GM19372 (cell line): ENCODE results near the gene ZNF606.

Source experiments
- ATAC-seq: cut with Tn5 transposase; IDR thresholded peaks from one replicate; pipeline ENCODE4 v1.9.1; 2021; ENCODE audit warnings: mild to moderate bottlenecking, low read depth, moderate library complexity; ENCODE audit not compliant: unreplicated experiment

ZNF606 gene

DNA sequence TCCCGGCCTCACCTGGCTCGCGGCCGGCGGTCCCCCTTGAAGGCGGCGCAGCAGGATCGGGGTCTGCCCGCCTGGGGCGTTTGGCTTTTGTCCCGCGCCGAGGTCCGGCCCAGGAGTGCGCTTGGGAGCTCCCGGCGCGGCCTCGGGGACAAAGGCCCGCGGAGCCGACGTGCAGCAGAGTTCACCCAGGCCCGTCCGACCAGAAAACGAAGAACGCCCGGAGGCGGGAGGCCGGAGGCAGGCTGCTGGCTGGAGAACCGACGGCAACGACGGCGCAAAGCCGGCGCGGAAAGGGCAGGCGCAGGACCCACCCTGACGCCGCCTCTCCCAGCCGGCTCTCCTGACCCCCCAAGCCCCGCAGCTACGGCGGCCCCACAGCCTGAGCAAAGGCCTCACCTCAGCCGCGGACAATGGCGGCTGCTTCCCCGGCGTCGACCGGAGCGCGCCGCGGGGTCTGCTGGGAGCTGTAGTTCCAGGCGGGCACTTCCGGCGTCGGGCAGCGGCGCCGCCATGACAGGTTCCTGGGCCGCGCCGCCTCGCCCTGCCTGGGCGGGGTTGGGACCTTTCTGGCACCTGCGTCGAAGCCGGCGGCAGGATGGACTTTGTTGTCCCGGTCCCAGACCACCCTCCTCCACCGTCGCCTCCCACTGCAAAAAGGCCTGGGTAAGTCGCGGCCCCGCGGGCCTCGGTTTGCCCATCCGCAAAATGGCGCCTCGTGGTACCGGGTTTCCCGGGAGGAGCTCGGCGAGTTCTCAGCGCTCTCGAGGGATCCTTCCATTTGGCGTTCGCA lies at the start of gene ZNF606:
TSS of gene ZNF606 (minus strand) at position 437 of the 790 bp plus-strand sequence. CDS start 1,501 bp downstream, outside the sequence.
- ATAC-seq = peak; percentile 88

DNA sequence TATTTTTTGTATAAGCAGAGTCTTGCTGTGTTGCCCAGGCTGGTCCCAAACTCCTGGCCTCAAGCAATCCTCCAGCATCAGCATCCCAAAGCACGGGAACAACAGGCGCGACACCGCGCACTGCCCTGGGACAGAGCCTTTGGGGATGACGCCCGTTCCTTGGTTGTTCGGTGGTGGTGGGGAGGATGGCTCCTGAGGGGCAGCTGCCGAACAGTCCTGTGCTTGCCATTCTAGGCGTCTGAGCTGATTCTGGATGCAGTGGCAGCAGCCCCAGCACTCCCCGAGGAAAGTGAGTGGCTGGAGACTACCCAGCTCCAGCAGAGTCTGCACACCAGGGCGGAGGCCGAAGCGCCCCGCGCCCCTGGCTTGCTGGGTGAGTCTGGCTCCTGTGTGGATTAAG lies 49.6 kb upstream of the ZNF606 start:
- no peak for ATAC-seq

DNA sequence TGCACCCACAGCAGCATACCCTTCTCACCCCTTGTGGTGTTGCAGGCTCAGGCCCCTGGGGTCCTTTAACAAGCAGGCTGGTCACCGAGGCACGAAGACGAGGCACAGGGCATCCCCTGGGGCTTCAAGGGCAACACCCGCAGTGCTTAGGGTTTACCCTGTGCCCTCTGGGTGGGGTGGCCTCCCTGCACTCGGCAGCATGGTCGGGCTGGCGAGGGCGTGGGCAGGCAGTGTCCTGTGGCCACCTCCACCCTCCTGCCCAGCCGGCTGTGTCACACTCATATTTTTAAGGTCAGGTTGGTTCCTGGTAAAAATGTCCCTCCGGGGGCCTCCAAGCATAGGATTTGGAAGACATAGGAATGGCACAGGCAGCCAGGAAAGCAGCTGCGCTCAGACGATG lies 45.1 kb upstream of the ZNF606 start:
- no peak for ATAC-seq

DNA sequence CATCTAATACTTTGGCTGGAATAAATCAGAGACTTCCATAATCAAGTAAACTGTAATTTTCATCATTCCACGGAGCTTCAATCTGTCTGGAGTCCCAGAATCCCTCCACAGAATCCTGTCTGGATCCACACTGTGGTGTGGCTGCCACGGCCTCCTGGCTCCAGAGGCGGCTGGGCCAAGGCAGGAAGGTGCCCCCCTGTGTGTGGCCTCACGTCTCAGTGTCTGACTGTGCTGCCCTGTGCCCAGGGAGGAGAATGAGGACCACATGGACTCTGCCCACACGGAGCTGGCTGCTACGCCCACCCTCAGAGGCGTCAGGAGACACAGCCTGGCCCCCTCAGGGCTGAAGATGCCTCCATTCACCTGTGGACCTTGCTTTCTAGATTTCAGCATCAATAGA lies 44.2 kb upstream of the ZNF606 start:
- ATAC-seq = no peak

DNA sequence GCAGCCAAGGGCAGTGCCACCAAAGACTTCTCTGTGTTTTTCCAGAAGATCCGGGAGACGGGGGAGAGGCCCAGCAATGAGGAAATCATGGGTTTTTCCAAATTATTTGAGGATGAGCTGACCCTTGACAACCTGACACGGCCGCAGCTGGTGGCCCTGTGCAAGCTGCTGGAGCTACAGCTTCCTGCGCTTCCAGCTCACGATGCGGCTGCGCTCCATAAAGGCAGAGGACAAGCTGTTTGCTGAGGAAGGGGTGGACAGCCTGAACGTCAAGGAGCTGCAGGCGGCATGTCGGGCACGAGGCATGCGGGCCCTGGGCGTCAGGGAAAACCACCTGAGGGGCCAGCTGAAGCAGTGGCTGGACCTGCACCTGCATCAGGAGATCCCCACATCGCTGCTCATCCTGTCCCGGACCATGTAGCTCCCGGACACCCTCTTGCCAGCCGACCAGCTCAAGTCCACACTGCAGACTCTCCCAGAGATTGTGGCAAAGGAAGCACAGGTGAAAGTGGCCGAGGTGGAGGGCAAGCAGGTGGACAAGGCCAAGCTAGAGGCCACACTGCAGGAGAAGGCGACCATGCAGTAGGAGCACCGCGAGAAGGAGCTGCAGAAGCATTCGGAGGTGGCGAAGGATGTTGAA lies 42.9 kb upstream of the ZNF606 start:
- no peak for ATAC-seq

DNA sequence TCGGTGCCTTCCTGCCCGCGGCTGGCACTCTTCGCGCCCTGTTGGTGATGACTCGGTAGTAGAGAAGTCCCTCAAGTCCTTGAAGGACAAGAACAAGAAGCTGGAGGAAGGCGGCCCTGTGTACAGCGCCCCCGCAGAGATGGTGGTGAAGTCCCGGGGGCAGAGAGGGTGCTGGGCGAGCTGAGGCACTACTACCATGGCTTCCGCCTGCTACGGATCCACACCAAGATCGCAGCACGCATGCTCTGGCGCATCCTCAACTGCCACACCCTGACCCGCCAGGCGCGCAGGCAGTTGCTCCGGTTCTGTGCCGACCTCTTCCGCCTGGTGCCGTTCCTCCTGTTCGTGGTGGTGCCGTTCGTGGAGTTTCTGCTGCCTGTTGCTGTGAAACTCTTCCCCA lies 42.3 kb upstream of the ZNF606 start:
- ATAC-seq = no peak

DNA sequence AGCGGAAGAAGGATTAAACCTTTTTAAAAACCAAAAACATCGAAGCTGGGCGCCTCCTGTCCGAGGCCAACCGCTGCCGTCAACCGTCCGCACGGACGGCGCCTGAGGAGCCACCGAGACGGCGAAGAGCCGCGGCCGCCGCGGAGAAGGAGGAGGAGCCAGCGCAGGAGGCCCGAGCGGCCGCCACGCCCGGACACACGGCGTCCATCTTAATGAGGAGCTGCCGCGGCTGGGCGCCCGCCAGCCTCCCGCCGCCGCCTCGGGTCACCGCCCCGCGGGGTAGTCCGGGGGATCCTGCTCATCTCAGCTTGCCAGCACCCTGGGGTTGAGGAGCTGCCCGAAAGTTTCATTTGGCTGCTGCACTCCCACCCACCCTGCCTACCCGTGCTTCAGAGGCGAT lies 41.8 kb upstream of the ZNF606 start:
- ATAC-seq = no peak

DNA sequence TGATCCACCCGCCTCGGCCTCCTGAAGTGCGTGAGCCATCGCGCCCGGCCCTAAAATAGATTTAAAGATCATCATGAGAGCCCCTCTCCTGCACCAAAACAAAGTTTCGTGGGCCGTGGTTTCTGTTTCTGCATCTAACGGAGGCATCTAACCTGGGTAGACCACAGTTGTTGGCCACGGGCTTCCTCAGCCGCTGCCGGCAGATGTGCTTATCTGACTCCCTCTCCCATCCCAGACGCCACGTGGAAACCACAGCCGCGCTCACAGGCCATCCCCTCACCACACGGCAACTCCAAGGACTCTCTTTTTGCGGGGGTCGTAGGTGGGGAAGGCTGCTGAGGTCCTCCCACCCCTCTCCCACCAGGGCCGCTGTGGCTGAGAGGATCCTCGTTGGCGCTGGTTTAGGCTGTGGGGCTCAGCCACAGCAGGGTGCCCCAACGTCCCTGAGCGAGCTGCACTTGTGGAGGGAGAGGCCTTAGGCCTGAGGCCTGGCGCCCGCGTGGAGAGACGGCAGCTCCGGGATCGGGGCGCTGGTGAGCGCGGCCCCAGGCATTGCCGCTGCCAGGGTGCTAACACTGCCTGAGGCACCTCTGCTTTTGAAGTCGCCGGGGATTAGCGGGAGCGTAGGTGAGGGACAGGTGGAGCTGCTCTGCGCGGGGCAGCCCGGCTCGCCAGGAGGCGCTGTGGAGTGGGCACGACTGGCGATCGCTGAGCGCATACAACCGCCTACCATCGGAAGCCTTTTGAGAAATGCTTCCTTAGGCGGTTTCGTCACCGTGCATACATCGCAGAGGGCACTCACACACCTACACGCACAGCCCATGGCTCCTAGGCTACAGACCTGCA lies 40.1 kb upstream of the ZNF606 start:
- no peak for ATAC-seq

DNA sequence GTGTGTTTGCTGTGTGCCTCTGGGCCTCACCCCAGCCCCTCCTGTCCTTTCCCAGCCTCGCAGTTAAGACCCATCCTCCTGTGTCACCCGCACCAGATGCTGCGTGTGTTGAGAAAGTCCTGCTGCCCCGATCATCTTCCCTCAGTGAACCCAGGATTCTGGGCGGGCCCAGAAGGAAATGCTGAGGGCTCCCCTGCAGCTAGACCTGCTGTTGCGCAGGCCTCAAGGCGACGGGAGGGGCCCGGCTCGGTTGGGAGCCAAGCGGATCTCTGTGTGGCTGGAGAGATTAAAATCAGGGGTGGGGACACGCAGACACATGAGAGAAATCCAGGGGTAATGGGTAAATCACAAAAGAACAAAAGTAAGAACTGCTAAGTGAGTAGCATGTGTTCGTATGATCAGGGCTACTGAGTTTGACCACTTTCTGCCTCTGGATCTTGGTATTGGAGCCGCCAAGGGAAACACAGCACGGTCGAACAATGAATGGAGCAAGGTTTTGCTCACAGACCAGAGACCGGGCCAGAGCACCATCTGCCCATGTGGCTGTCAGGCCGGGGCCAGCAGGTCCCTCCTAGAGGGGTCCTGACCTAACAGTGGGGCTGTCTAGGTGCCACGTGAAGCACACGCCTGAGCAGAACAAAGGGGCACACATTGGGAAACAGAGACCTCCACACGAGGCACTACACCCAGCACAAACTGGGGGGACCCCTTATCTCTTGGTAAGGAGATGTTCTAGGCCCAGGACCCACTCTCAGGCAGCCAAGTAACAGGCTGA lies 38.3 kb upstream of the ZNF606 start:
- no peak for ATAC-seq

DNA sequence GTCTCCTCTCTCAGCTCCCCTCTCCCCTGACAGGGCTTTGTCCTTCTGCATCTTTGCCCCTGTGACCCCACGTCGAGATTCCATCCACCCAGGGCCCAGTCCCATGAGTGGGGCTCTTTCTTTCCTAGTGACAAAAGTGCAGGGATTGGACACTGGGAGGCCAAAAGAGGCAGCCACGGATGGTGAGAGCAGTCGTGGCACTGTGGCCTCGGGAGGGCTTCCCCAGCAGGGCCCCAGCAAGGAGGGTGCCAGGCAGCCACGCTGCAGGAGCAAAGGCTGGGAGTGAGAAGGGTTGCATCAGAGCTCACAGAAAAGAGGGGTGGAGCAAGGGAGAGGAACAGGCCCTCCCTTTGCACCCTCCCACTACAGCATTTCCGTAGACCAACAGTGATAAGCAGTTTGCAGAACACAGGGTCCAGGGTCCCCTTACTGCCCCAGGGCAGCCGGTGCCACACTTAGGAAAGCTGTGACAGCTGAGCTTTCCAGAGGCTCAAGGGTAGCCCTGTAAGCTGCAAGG lies 36.1 kb upstream of the ZNF606 start:
- no peak for ATAC-seq

DNA sequence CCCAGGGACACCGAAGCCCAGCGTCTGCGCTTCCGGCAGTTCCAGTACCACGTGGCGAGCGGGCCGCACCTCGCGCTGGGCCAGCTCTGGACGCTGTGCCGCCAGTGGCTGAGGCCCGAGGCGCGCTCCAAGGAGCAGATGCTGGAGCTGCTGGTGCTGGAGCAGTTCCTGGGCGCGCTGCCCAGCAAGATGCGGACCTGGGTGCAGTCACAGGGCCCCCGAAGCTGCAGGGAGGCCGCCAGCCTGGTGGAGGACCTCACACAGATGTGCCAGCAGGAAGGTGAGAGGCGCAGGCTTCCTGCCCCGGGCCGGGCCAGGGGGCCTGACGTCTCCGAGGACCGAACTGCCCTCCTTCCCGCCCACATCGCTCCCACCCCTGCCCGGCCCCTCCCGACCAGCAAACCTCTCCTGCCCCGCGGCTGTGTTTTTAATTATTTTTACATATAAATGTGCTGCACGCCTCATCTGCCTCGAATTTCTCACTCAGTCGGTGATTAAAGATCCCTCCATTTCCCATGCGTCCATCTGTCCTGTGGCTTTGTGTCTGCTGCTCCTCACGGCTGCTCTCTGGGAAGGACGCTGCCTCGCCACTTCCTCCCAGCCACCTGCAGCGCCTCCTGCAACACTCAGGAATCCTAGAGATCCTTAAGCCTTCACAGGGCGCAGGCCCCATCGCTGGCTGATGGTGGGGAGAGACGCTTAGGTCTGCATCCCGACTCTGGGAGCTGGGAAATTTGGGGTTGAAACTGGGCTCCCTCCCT lies 35.5 kb upstream of the ZNF606 start:
- ATAC-seq = no peak

DNA sequence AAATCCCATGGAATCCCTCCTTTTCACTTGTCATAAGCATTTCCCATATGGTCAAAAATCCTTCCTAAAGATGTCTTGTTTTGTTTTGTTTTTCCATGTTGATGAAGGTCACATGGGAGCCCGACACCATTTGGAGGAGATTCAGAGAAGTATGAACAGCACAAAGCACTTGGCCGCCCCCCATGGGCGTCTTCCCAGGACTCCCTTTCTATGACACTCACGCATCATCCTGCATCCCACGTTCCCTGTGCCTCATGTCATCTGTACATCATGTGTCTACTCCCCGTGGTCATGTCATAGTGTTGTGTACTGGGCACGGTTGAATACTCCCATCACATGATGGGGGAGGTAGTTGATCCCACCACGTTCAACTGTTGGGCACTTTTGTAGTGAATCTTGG lies 33.2 kb upstream of the ZNF606 start:
- no peak for ATAC-seq

DNA sequence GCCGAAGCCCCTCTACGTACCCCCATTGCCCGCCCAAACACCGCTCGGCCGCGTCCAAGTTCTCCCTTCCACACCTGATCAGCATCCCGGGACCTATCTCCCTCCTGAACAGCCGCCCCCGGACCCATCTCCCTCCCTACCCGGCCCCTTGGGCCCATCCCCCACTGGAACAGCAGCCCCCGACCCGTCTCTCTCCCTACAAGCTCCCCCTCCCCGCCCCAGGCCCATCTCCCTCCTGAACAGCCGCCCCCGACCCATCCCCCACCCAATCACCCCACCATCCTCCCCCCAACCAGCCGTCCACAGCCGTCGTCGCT lies 31.8 kb upstream of the ZNF606 start:
- ATAC-seq = no peak

DNA sequence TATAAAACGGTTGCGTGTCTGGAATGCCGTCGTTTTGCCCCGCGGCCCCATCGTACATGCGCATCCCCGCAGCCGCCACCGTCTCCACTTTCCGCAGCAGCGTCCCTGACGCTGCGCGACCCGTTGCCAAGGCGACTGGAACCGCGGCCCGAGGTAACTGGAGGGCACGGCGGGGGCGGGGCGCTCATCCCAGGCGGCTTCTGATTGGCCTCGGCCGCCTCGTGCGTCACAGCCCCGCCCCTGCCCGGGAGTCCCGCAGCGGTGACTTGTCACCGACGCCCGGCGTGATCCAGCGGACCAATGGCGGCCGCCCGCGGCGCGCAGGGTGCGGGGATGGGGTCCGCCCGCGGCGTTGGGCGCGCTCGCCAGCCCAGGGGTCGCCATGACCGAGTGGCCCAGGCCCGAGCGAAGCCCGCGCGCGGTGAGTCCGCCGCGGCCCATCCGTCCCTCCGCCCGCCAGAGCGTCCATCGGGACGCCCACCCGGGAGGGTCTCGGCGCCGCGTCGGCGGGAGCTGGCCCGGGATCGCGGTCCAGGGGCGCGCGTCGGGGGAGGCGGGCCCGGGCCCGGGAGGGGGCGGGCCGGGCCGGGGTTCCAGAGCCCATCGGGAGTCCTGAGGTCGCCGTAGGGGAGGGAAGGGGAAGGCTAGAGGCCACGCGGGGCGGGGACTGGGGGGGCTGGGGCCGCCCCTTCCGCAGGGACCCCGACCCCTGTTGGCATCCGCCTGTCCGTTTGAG lies 31.3 kb upstream of the ZNF606 start, which contains the start of gene ZSCAN1:
TSS of gene ZSCAN1 (plus strand) at position 285 of the 736 bp plus-strand sequence. CDS start 3,812 bp downstream, outside the sequence.
- no peak for ATAC-seq

DNA sequence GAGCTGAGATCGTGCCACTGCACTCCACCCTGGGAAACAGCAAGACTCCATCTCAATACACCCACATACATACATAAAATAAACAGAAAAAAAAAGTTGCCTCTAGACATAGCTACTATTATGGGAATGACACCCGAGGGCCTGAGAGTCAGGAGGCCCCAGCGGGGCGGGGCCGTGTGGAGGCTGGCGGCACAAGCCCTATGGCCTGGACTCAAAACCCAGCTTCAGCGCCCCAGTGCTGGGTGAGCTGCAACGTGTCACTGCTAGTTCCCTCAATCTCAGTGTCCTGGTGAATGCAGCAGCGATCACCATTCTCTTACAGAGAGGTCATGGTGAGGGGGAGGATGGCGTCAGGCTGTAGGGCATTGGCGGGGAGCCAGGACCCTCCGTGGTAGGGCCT lies 22.0 kb upstream of the ZNF606 start:
- ATAC-seq = no peak

DNA sequence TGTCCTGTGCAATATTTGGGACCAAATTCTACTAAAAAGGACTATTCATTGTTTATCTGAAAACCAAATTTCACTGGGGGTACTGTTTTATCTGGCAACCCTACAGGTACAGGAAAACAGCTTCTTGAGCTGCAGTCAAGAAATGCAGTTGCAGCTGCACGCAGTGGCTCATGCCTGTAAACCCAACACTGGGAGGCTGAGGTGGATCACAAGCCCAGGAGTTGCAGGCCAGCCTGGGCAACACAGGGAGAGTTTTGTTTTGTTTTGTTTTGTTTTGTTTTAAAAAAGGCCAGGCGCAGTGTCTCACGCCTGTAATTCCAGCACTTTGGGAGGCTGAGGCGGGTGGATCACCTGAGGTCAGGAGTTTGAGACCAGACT lies 19.7 kb upstream of the ZNF606 start:
- ATAC-seq = no peak

DNA sequence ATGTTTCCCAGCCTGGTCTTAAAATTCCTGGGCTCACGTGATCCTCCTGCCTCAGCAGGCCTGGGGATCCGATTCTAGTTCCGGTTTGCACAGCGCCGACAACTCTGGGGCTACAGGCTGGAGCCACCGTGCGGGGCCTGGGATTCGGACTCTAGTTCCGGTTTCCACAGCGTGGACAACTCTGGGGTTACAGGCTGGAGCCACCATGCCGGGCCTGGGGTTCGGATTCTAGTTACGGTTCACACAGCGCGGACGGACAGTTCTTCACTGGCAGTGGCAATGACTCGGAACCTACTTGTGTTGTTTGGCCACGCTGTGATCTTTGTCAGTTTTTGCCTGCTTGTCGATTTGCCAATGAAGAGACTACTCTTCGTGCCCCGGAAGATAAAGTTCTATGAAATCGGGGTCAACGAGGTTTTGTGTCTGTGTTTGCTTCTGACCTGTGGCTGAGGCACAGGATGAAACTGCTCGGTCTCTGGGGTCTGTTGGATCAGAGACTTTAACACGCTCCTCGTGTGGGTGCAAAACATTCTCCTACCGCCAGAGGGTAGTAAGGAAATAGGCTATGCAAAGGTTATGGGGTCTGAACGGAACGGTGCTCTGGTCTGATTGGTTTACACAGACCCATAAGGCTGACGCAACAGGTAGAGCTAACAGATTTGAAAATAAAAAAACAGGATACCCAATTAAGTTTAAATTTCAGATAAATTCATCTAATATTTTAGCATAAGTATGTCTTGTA lies 19.1 kb upstream of the ZNF606 start:
- ATAC-seq = no peak

DNA sequence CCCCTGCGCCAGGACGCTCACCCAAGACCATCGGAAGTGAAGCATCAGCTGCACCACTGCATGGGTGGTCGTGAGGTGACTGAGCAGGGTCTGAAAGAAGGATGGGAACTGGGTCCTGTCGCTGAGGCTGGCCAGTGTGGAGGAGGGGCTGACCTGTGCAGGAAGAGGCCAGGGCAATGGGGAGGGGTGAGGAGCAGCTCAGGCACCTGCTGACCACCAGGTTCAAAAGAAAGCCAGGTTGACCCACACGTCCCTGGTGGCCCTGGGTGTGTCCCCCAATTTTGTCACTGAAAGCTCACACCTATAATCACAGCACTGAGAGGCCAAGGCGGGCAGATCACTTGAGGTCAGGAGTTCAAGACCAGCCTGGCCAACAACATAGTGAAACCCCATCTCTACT lies 17.5 kb upstream of the ZNF606 start:
- no peak for ATAC-seq
